Amniotic stem cell (primary cell): ENCODE results near the gene DCLRE1B.
"Not testable (repeated sequence)": the region's sequence is repeated elsewhere in the genome, so short reads cannot be mapped to it uniquely, and the experiment has no call there.

ENCODE experiments used
- DNase-seq: peaks from one replicate; lab custom pipeline; 2025; lab: John Stamatoyannopoulos, UW

DCLRE1B gene

DNA sequence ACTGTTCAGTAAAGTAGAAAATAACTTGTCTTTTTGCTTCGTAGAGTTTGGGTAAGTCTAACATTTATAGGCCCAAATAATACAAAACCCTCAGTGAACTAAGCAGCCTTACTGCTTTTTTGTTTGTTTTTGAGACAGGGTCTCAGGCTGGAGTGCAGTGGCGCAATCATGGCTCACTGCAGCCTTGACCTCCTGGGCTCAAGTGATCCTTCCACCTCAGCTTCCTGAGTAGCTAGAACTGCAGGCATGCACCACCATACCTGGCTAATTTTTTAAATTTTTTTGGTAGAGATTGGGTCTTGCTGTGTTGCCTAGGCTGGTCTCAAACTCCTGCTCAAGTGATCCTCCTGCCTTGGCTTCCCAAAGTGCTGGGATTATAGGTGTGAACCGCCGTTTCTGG, 43.0 kb downstream of the DCLRE1B start:
- DNase-seq, result not testable (repeated sequence)

DNA sequence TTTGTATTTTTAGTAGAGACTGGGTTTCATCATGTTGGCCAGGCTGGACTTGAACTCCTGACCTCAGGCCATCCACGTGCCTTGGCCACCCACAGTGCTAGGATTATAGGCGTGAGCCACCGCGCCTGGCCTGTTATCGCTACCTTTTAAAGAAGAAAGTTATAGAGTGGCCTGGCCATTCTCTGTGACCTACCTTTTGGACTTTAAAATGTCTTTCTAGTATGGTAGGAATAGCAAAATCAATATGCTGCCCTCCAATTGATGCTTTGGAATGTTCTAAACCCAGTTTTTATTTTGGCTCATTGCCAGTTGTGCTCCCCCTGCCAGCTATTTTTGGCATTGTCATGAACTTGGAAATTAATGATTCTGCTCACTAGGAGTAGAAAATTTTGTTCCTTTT, 43.9 kb downstream of the DCLRE1B start:
- DNase-seq, result no peak

DNA sequence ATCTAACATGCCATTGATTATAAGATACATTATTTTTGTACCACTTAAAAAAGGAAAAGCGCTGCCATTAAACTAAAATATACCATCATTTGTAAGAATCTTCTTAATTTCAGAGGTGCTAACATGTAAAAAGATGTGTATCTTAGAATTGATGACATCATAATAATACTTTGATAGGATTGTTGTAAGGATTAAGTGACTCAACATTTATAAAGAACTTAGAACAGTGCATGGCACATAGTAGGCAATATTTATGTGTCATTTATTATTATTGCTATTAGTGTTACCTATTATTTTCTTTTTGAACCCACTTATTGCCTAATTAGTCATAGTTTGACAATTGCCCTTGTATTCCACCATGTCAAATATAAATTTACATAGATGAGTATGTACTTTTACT, 45.8 kb downstream of the DCLRE1B start:
- no peak for DNase-seq

DNA sequence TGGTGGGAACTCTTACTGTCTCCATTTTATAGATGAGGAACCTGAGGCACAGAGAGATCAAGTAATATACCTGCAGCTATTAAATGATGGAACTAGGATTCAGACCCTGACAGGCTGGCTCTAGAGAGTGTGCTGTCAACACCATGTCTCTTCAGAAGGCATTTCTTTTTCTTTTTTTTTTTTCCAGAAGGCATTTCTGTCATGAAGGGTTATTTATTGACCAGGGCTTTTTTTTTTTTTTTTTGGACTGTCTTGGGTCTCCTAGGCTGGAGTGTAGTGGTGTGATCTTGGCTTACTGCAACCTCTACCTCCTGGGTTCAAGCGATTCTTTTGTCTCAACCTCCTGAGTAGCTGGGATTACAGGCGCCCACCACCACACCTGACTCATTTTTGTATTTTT, 46.6 kb downstream of the DCLRE1B start:
- no peak for DNase-seq

DNA sequence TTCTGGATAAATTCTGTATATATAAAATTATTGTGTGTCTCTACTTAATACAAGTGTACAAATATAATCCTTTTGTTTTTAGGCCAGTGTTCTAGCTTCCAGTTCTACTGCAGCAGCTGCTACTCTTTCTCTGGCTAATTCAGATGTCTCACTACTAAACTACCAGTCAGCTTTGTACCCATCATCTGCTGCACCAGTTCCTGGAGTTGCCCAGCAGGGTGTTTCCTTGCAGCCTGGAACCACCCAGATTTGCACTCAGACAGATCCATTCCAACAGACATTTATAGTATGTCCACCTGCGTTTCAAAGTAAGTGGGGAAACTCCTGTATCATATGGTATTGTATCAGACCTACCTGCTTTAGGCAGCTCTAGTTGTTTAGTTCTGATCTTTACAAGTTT, 52.9 kb downstream of the DCLRE1B start:
- DNase-seq, result no peak

DNA sequence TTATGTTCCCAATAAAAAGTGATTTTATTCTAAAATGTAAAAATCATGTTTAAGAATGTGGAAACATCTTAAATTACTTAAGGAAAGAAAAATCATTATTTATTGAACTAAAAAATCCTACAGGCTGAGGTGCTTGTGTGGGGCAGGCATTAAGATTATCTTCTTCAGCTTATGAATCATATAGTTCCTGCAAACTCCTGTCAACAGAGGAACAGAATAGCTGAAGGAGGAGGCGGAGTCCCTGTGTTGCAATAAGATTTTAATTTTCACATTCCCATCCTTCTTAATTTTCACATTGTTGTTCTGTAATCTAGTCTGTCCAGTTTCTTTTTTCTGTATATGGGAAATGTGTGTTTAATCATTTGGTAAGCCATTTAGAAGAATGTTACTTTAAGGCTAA, 53.6 kb downstream of the DCLRE1B start:
- DNase-seq, result no peak

DNA sequence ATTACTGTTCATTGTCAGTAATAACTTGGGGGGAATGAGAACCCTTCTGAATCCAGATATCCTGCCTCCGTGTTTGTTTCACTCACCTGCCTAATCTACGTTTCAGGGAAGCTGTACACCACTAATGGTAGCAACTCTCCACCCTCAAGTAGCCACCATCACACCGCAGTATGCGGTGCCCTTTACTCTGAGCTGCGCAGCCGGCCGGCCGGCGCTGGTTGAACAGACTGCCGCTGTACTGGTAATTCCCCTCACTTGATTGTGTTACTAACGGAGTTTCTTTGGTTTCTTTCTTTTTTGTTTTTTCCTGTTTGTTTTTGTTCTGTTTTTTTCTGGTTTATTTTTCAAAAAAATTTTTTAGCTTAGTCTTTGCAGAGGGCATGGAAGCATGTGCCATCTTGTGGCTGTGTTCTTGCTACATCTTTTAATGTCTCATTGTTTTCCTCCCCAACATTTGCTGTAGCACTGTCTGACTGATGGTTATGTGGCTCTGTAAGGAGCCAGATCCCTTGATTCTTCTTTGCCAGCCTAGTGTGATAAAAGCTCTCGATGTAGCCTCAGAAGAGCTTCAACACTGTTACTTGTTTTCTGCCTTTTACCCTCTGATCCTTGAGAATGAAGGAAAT, 58.3 kb downstream of the DCLRE1B start:
- DNase-seq, result no peak
